IPS DF 6.9 (cell line): ENCODE measurements around the gene CRIP1.

Source experiments
- DNase-seq: peaks from one replicate; pipeline ENCODE4 v3.0.0-alpha.2; 2013; ENCODE audit warnings: low read depth, low spot score
- H3K27ac ChIP-seq: one replicate; pipeline ENCODE4 v1.5.1; 2013; ENCODE audit warnings: low read length, control low read depth
- H3K27me3 ChIP-seq: 2 replicates; pipeline ENCODE4 v1.6.1; 2013; ENCODE audit warnings: mild to moderate bottlenecking, low read length; ENCODE audit not compliant: control insufficient read depth, insufficient read depth
- H3K36me3 ChIP-seq: 2 replicates; pipeline ENCODE4 v1.6.1; 2013; ENCODE audit warnings: low read length; ENCODE audit not compliant: control insufficient read depth, insufficient read depth
- H3K4me1 ChIP-seq: 2 replicates; pipeline ENCODE4 v1.6.1; 2013; ENCODE audit warnings: low read length; ENCODE audit not compliant: control insufficient read depth, insufficient read depth
- H3K4me3 ChIP-seq: 2 replicates; pipeline ENCODE4 v1.5.1; 2013; ENCODE audit warnings: mild to moderate bottlenecking, low read length
- H3K9me3 ChIP-seq: 2 replicates; pipeline ENCODE4 v1.6.1; 2013; ENCODE audit warnings: low read length, inconsistent platforms; ENCODE audit not compliant: control insufficient read depth, insufficient read depth
- WGBS: extraction: QIAGEN DNeasy Blood & Tissue Kit; methylation state at CpG from one replicate; pipeline ENCODE4 v1.1.7; 2013; ENCODE audit warnings: mixed read lengths, missing lambda C conversion rate; ENCODE audit not compliant: insufficient read length, insufficient coverage; 5-methylcytosine and 5-hydroxymethylcytosine counted together

Gene CRIP1

GRCh38 chr14:105471297-105471821 lies 15.3 kb upstream of the CRIP1 start:
- Histone ChIP-seq H3K27me3 (peaks cover 6% of the 10 kb centered on the region; the same call in 1 of the 2 replicates), H3K4me3 (no peak overlapping the region), H3K4me1 (peaks cover 15% of the 10 kb centered on the region), H3K36me3 (peaks cover 29% of the 10 kb centered on the region), H3K27ac (no peak overlapping the region), H3K9me3 (no peaks in the 10 kb centered on the region)
- no peak for DNase-seq
- no CpG with 5 or more reads among the region's 19 CpGs for WGBS

GRCh38 chr14:105471823-105472485 lies 14.7 kb upstream of the CRIP1 start:
- Histone ChIP-seq H3K9me3 (no peaks in the 10 kb centered on the region), H3K36me3 (peaks cover 23% of the 10 kb centered on the region), H3K27me3 (peaks cover 6% of the 10 kb centered on the region; the same call in 1 of the 2 replicates), H3K27ac (no peak overlapping the region), H3K4me3 (no peak overlapping the region), H3K4me1 (peaks cover 17% of the 10 kb centered on the region)
- no CpG with 5 or more reads among the region's 8 CpGs for WGBS
- no peak for DNase-seq

DNA sequence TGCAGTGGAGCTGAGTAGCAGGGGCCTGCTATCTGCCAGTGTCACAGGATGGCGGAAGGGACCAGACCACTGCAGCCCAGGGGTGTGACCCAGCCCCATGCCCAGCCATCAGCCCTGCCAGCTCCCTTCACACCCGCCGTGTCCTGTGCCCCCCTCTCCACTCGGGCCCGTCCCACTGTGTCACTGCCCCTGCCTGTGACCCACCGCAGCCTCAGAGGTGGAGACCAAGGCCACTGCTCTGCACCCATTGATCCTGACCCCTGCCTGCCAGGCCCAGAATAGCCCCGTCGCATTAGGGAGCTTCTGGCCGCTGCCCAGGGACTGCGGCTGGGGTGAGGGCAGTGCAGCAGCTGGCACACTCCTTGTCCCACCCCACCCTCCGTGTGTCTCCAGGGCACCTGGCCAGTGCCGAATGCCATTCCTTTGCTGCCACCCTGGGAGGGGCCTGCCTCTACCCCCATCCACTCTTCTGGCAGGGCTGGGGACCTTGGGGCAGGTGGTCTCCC lies 14.1 kb upstream of the CRIP1 start:
- Histone ChIP-seq H3K4me3 (no peak overlapping the region), H3K27me3 (peaks cover 6% of the 10 kb centered on the region; the same call in 1 of the 2 replicates), H3K9me3 (no peaks in the 10 kb centered on the region), H3K4me1 (peaks cover 17% of the 10 kb centered on the region), H3K36me3 (peaks cover 18% of the 10 kb centered on the region), H3K27ac (no peak overlapping the region)
- no CpG with 5 or more reads among the region's 12 CpGs for WGBS
- DNase-seq = no peak

- Histone ChIP-seq H3K36me3 (peaks cover 14% of the 10 kb centered on the region), H3K27ac (no peak overlapping the region), H3K9me3 (no peaks in the 10 kb centered on the region), H3K4me3 (no peak overlapping the region), H3K27me3 (peaks cover 10% of the 10 kb centered on the region; the same call in 1 of the 2 replicates), H3K4me1 (peaks cover 16% of the 10 kb centered on the region)
- no CpG with 5 or more reads among the region's 7 CpGs for WGBS
- DNase-seq = no peak
Measured at GRCh38 chr14:105473033-105473676, 13.5 kb upstream of the CRIP1 start.

GRCh38 chr14:105473677-105474482 lies 12.8 kb upstream of the CRIP1 start:
- Histone ChIP-seq H3K9me3 (no peaks in the 10 kb centered on the region), H3K36me3 (peaks cover 10% of the 10 kb centered on the region; the same call in 1 of the 2 replicates), H3K27me3 (peaks cover 12% of the 10 kb centered on the region; the same call in 1 of the 2 replicates), H3K4me3 (peak overlapping the region; percentile 81; the same call in 1 of the 2 replicates), H3K27ac (no peak overlapping the region), H3K4me1 (peaks cover 18% of the 10 kb centered on the region)
- DNase-seq = peak; percentile 80
- WGBS = no CpG with 5 or more reads among the region's 60 CpGs

DNA sequence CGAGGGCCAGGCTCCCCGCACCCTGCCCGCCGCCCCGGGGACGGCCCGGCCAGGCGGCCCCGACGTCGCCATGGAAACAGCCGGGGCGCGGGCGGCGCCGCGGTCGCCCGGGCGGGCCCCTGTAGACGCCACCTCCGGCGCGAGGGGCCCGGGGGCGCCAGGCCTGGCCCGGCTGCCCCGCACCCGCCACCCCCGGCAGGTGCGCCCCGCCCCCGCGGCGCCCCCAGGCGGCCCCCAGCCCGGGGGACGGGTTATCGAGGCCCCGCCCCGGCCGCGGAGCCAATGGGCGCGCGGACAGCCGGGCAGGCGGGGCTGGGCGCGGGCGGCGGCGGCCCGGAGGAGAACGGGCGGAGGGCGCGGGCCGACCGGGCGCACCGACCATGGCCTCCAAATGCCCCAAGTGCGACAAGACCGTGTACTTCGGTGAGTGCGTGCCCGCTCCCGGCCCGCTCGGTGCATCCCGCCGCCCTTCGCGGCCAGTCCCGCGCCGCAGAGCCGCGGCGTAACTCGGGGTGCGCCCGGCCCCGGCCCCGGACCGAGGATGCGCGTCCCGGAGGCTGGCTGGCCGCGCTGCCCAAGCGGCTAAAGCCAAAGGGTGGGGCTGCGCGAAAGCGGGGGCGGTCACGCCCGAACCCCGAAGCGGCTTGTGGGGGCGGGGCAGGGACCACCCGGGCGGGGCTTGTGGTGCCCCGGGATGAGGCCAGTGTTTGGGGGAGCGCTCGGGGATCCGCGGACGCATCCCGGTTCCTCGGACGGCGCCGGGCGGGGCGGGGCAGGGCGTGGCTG lies 12.0 kb upstream of the CRIP1 start, which contains the start of gene CRIP2:
Gene CRIP2, plus strand, starts transcription at position 339 of the 786 bp plus-strand sequence. Its CDS starts 42 bp downstream, at position 381.
- Histone ChIP-seq H3K9me3 (no peaks in the 10 kb centered on the region), H3K27me3 (peaks cover 18% of the 10 kb centered on the region), H3K36me3 (peaks cover 3% of the 10 kb centered on the region; the same call in 1 of the 2 replicates), H3K4me3 (peak within 1 kb of the TSS; percentile 81; the same call in 1 of the 2 replicates), H3K27ac (no peak within 1 kb of the TSS), H3K4me1 (peaks cover 20% of the 10 kb centered on the region)
- WGBS = no CpG with 5 or more reads among the region's 118 CpGs
- DNase-seq = no peak

DNA sequence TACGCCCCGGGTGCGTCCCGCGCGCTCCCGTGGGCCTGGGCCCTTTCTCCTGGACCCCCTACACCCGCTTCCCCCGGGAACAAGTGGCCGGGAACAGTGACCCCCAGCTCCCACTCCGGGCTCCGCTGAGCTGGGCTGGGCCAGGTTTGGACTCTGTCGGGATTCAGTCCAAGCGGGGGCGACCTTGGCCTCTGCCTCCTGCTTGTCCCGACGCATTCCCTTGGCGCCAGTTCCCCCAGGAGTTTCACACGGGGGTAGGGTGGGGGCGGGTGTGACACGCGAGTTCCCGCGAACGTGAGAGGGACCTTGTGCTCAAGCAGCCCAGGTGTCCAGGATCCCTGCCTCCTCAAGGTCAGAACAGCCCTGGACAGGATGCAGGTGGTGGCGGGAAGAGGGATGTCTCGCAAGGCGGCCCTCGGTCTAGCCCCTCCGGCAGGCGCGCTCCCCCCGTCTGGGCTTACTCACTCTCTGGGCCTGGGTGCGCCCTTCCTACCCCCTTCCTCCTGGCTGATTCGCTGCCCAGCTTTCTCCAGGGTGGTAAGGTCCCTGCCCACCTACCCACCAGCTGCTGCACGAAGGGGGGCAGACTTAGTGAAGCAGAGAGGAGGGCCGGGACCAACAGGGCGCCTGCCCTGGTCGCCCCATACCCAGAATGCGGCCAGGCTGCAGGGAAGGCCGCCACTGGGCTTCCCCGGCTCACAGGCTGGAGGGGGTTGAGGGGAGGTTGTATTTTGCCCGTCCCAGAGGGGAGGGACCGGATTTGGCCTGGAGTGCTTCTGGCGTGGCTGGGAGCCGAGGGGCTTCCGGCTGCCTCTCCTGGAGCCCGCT lies 11.2 kb upstream of the CRIP1 start:
- H3K36me3 ChIP-seq = peaks cover 3% of the 10 kb centered on the region; the same call in 1 of the 2 replicates
- H3K9me3 ChIP-seq = no peaks in the 10 kb centered on the region
- DNase-seq = no peak
- H3K4me1 ChIP-seq = peaks cover 20% of the 10 kb centered on the region
- WGBS = no CpG with 5 or more reads among the region's 48 CpGs
- H3K27ac ChIP-seq = no peak overlapping the region
- H3K4me3 ChIP-seq = peak overlapping the region; percentile 81; the same call in 1 of the 2 replicates
- peaks cover 26% of the 10 kb centered on the region for H3K27me3 ChIP-seq

DNA sequence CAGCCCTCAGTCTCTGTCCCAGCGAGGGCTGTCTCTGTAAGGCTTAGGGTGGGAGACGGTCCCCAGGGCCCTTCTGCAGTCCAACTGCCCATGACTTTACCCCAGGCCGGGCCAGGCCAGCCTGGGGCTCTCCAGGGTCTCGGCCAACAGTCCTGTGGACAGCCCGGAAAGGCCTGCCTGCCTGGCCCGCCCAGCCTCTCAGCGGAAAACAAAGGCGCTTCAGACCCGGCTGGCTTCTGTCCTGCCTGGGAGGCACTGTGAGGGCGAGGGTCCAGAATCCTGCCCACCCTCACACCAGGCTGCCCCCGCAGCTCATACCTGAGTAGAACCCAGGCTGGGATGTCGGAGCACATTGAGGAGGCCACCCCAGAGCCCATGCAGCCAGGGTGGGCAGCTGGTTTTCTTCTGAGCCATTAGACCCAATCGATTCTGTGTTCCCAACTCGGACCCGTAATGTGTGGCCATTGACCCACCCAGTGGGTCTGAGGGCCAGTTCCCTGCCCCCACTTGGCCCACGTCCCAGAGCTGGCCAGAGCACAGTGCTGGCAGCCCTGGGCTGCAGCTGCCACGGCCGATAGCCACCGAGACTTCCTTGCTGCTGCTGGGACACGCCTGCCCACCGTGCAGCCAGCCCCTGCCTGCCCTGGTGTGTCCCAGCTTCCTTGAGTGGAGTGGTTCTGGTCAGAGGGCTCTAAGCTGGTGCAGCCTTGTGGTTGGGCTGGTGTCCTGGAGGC lies 10.4 kb upstream of the CRIP1 start:
- peaks cover 23% of the 10 kb centered on the region for H3K4me1 ChIP-seq
- H3K9me3 ChIP-seq = no peaks in the 10 kb centered on the region
- H3K36me3 ChIP-seq = no peaks in the 10 kb centered on the region; the same call in 1 of the 2 replicates
- DNase-seq = no peak
- no CpG with 5 or more reads among the region's 21 CpGs for WGBS
- peaks cover 27% of the 10 kb centered on the region for H3K27me3 ChIP-seq
- H3K27ac ChIP-seq = no peak overlapping the region
- H3K4me3 ChIP-seq = no peak overlapping the region
